ENCODE results near the gene RNFT1. TPM values are rescaled to one million over a fixed set of nuclear protein-coding genes. Genes with fewer than 3 reads are reported as not detected.
"Not testable (repeated sequence)": the region's sequence is repeated elsewhere in the genome, so short reads cannot be mapped to it uniquely, and the experiment has no call there.

Gene RNFT1
- total RNA-seq, 1 experiment from 2014 or later, result 4.0 TPM

DNA sequence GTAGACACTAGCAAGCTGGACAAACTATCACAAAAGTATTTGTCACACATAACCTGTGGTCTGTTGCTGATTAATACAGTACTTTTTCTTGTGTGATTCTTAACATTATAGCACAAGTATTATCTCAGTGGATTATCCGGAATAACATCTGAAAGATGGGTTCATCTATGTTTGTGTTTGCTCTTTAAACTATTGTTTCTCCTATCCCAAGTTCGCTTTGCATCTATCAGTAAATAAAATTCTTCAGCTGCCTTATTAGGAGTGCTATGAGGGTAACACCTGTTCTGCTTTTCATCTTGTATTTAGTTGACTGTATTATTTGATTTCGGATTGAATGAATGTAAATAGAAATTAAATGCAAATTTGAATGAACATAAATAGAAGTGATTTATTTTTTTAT is 14.5 kb downstream of the RNFT1 start:
- H3K27ac Mint-ChIP-seq, result no peak overlapping the region
- ChIA-PET CTCF (interaction anchor here (0.6 kb wide), 1 partner anchor 126 kb away, joined by 3 read pairs; no protein-coding TSS in a partner anchor), POLR2A (no interaction called here)
- no peak overlapping the region for H3K4me3 Mint-ChIP-seq
- no peaks in the 10 kb centered on the region for H3K27me3 Mint-ChIP-seq (ENCODE audit: low read depth)
- no peak for DNase-seq (ENCODE audit: low spot score)
- no peaks in the 10 kb centered on the region for H3K9me3 Mint-ChIP-seq
- TF ChIP-seq RORB (CRISPR knock-in tag; IDR thresholded peaks at IDR 0.05) (no peak), NFE2L1 (CRISPR knock-in tag; IDR thresholded peaks at IDR 0.05) (no peak), ZNF317 (CRISPR knock-in tag; IDR thresholded peaks at IDR 0.05; ENCODE audit: borderline replicate concordance, low read depth) (no peak), ARID4B (CRISPR knock-in tag; IDR thresholded peaks at IDR 0.05; ENCODE audit: borderline replicate concordance) (no peak), MAX (CRISPR knock-in tag; IDR thresholded peaks at IDR 0.05) (no peak), CTCF (IDR thresholded peaks at IDR 0.05) (no peak), FOXK1 (CRISPR knock-in tag; IDR thresholded peaks at IDR 0.05) (no peak), ZNF263 (CRISPR knock-in tag; IDR thresholded peaks at IDR 0.05; ENCODE audit: low read depth) (no peak), CREB1 (CRISPR knock-in tag; IDR thresholded peaks at IDR 0.05) (no peak), CREM (CRISPR knock-in tag; IDR thresholded peaks at IDR 0.05) (no peak), ZNF121 (CRISPR knock-in tag; IDR thresholded peaks at IDR 0.05) (no peak), E2F1 (CRISPR knock-in tag; IDR thresholded peaks at IDR 0.05) (no peak), RELA (CRISPR knock-in tag; IDR thresholded peaks at IDR 0.05; ENCODE audit: borderline replicate concordance) (no peak)
- TF ChIP-seq, protein P1, sequence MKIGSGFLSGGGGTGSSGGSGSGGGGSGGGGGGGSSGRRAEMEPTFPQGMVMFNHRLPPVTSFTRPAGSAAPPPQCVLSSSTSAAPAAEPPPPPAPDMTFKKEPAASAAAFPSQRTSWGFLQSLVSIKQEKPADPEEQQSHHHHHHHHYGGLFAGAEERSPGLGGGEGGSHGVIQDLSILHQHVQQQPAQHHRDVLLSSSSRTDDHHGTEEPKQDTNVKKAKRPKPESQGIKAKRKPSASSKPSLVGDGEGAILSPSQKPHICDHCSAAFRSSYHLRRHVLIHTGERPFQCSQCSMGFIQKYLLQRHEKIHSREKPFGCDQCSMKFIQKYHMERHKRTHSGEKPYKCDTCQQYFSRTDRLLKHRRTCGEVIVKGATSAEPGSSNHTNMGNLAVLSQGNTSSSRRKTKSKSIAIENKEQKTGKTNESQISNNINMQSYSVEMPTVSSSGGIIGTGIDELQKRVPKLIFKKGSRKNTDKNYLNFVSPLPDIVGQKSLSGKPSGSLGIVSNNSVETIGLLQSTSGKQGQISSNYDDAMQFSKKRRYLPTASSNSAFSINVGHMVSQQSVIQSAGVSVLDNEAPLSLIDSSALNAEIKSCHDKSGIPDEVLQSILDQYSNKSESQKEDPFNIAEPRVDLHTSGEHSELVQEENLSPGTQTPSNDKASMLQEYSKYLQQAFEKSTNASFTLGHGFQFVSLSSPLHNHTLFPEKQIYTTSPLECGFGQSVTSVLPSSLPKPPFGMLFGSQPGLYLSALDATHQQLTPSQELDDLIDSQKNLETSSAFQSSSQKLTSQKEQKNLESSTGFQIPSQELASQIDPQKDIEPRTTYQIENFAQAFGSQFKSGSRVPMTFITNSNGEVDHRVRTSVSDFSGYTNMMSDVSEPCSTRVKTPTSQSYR (CRISPR knock-in tag; IDR thresholded peaks at IDR 0.05), result no peak
- TF ChIP-seq, protein P2, sequence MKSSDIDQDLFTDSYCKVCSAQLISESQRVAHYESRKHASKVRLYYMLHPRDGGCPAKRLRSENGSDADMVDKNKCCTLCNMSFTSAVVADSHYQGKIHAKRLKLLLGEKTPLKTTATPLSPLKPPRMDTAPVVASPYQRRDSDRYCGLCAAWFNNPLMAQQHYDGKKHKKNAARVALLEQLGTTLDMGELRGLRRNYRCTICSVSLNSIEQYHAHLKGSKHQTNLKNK (CRISPR knock-in tag; IDR thresholded peaks at IDR 0.05), result no peak
- TF ChIP-seq, protein P3, sequence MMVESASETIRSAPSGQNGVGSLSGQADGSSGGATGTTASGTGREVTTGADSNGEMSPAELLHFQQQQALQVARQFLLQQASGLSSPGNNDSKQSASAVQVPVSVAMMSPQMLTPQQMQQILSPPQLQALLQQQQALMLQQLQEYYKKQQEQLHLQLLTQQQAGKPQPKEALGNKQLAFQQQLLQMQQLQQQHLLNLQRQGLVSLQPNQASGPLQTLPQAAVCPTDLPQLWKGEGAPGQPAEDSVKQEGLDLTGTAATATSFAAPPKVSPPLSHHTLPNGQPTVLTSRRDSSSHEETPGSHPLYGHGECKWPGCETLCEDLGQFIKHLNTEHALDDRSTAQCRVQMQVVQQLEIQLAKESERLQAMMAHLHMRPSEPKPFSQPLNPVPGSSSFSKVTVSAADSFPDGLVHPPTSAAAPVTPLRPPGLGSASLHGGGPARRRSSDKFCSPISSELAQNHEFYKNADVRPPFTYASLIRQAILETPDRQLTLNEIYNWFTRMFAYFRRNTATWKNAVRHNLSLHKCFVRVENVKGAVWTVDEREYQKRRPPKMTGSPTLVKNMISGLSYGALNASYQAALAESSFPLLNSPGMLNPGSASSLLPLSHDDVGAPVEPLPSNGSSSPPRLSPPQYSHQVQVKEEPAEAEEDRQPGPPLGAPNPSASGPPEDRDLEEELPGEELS (CRISPR knock-in tag; IDR thresholded peaks at IDR 0.05), result no peak
- TF ChIP-seq, protein P4, sequence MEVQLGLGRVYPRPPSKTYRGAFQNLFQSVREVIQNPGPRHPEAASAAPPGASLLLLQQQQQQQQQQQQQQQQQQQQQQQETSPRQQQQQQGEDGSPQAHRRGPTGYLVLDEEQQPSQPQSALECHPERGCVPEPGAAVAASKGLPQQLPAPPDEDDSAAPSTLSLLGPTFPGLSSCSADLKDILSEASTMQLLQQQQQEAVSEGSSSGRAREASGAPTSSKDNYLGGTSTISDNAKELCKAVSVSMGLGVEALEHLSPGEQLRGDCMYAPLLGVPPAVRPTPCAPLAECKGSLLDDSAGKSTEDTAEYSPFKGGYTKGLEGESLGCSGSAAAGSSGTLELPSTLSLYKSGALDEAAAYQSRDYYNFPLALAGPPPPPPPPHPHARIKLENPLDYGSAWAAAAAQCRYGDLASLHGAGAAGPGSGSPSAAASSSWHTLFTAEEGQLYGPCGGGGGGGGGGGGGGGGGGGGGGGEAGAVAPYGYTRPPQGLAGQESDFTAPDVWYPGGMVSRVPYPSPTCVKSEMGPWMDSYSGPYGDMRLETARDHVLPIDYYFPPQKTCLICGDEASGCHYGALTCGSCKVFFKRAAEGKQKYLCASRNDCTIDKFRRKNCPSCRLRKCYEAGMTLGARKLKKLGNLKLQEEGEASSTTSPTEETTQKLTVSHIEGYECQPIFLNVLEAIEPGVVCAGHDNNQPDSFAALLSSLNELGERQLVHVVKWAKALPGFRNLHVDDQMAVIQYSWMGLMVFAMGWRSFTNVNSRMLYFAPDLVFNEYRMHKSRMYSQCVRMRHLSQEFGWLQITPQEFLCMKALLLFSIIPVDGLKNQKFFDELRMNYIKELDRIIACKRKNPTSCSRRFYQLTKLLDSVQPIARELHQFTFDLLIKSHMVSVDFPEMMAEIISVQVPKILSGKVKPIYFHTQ (CRISPR knock-in tag; IDR thresholded peaks at IDR 0.05), result no peak
- H3K36me3 Mint-ChIP-seq, result peaks cover 4% of the 10 kb centered on the region
- no peaks in the 10 kb centered on the region for H3K4me1 Mint-ChIP-seq
- ATAC-seq, result no peak

- CTCF ChIA-PET; H3K27me3 Mint-ChIP-seq (ENCODE audit: low read depth); H3K9me3 Mint-ChIP-seq; DNase-seq (ENCODE audit: low spot score); H3K36me3 Mint-ChIP-seq; POLR2A ChIA-PET; ATAC-seq; H3K4me3 Mint-ChIP-seq; H3K4me1 Mint-ChIP-seq: not testable (repeated sequence)
- peak overlapping the region; percentile 60; the same call in 1 of the 2 replicates for H3K27ac Mint-ChIP-seq
Measured at GRCh38 chr17:59947310-59947709, 17.2 kb downstream of the RNFT1 start.

DNA sequence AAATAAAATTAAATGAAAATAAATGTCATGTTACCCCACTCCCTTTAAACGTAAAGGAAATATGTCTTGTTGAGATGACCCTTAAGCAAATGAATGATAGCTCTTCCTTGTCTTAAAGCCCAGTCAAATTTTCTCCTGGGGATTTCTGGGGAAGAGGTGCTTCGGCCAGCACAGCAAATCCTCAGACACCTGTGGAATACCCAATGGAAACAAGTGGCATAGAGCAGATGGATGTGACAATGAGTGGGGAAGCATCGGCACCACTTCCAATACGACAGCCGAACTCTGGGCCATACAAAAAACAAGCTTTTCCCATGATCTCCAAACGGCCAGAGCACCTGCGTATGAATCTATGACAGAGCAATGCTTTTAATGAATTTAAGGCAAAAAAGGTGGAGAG is 18.1 kb downstream of the RNFT1 start:
- H3K27ac Mint-ChIP-seq; H3K9me3 Mint-ChIP-seq; POLR2A ChIA-PET; H3K27me3 Mint-ChIP-seq (ENCODE audit: low read depth); ATAC-seq; H3K4me1 Mint-ChIP-seq; H3K4me3 Mint-ChIP-seq; CTCF ChIA-PET; DNase-seq (ENCODE audit: low spot score): not testable (repeated sequence)
- peaks cover 11% of the 10 kb centered on the region for H3K36me3 Mint-ChIP-seq

All from WTC11 (cell line).